ENCODE data around the gene PHACTR1.

DNA sequence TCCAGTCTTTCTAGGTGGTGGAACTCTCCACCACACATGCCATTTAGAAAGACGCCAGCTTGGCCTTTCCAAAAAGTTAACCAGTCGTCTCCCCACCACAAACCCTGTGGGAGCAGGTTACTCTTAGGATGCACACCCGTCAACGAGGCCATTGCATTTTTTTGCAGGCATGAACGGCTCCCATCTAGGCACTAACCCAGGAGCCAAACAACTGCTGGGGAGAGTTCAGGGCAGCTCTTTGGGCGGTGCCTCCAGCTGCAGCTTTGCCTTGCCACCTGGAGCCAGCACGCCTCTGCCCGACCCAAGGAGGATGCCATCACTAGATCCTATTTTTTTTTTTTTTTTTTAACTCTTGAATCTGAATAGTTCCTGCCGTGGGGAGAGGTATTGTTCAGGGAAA, 571.9 kb downstream of the PHACTR1 start:
- TF ChIP-seq POLR2A (IDR thresholded peaks at IDR 0.05; ENCODE audit: low read length) (no peak), GATA1 (IDR thresholded peaks at IDR 0.05; ENCODE audit: low read depth, low read length) (no peak)
